ENCODE measurements around the gene GCNT1. TPM values are rescaled to one million over a fixed set of nuclear protein-coding genes. Genes with fewer than 3 reads are reported as not detected.

The GCNT1 gene
- total and polyA plus RNA-seq, 2 of the 13 experiments (the other 11 are each of a cell fraction or from before 2014, with no cell fraction given) = 0.55 to 1.7 TPM

- DNase-seq (ENCODE audit: low spot score) (no peak), FAIRE-seq (no peak), ATAC-seq (no peak)
- H4K20me1 ChIP-seq (ENCODE audit: insufficient read depth, low read length) = no peaks in the 10 kb centered on the region
- no peak overlapping the region for H2AFZ ChIP-seq (ENCODE audit: low read length)
- no peaks in the 10 kb centered on the region for H3K79me2 ChIP-seq (ENCODE audit: insufficient read depth, low read length)
- H3K36me3 ChIP-seq (replicated peaks in 1 of 2; ENCODE audit: control insufficient read depth in 1 of 2, insufficient read depth in 2 of 2, low read length in 2 of 2) = no peaks in the 10 kb centered on the region
- in situ Hi-C loops (cut with HindIII; ENCODE audit: extremely low pct_ligation_motif_present, low pct_unique_long_range_greater_than_20kb) = no loop called here
- no TSS peak for BruUV-seq (replicated peaks)
- TF ChIP-seq ZNF281 (CRISPR knock-in tag; IDR thresholded peaks at IDR 0.05; ENCODE audit: borderline replicate concordance) = no peak
- no peak for TF ChIP-seq ZNF512 (CRISPR knock-in tag; IDR thresholded peaks at IDR 0.05)
- TF ChIP-seq RFX1 (IDR thresholded peaks at IDR 0.05) = no peak
- no peak for TF ChIP-seq ZNF770 (CRISPR knock-in tag; IDR thresholded peaks at IDR 0.05)
- TF ChIP-seq KLF13 (CRISPR knock-in tag; IDR thresholded peaks at IDR 0.05) = no peak
- TF ChIP-seq KDM4B (CRISPR knock-in tag; IDR thresholded peaks at IDR 0.05) = no peak
- TF ChIP-seq MIER3 (CRISPR knock-in tag; IDR thresholded peaks at IDR 0.05; ENCODE audit: borderline replicate concordance) = no peak
- no peak for TF ChIP-seq ARID5B (CRISPR knock-in tag; IDR thresholded peaks at IDR 0.05)
- no peak for TF ChIP-seq PAWR (CRISPR knock-in tag; IDR thresholded peaks at IDR 0.05; ENCODE audit: borderline replicate concordance)
- no peak for TF ChIP-seq ZNF75D (CRISPR knock-in tag; IDR thresholded peaks at IDR 0.05; ENCODE audit: borderline replicate concordance)
- TF ChIP-seq PRPF4 (IDR thresholded peaks at IDR 0.05; ENCODE audit: low read depth, low read length, poor library complexity, severe bottlenecking) = no peak
- TF ChIP-seq MTERF4 (CRISPR knock-in tag; IDR thresholded peaks at IDR 0.05) = no peak
- no peaks in the 10 kb centered on the region for H3K4me1 ChIP-seq (ENCODE audit: insufficient read depth, low read length)
- H3K27ac ChIP-seq (ENCODE audit: extremely low read length, insufficient read depth, low read length) = no peak overlapping the region
- H3K4me2 ChIP-seq (ENCODE audit: low read depth, low read length) = no peak overlapping the region
- POLR2A ChIA-PET = no interaction called here
- intact Hi-C loops (cut with micrococcal nuclease; ENCODE audit: unreplicated experiment) = no loop called here
- no peak overlapping the region for H3K9ac ChIP-seq (ENCODE audit: insufficient read depth, low read depth, low read length)
- H3K4me3 ChIP-seq (replicated peaks in 1 of 3; ENCODE audit: insufficient read depth in 1 of 3, low read depth in 2 of 3, low read length in 3 of 3) = no peak overlapping the region
- no peaks in the 10 kb centered on the region for H3K9me3 ChIP-seq (ENCODE audit: low read length)
- CTCF ChIA-PET (ENCODE audit: low intra/inter-chr PET ratio, low total read pairs) = no interaction called here
- 24% methylated on average over 2 of the region's 2 CpGs for WGBS (ENCODE audit: low lambda C conversion rate)
- H3K27me3 ChIP-seq (ENCODE audit: control insufficient read depth in 1 of 2, insufficient read depth in 2 of 2, low read length in 2 of 2) = peaks cover 0 to 4% of the 10 kb centered on the region in 2 experiments; a peak in 1 of 5 replicates
These were observed 7.3 kb downstream of the GCNT1 start for GRCh38 chr9:76466299-76466605.
